ENCODE data around the gene LAG3. TPM values are rescaled to one million over a fixed set of nuclear protein-coding genes. Genes with fewer than 3 reads are reported as not detected.

The LAG3 gene
- total RNA-seq, 4 donors from 2014 or later, result 0.52 to 1.1 TPM; not detected in 2

- no peak for TF ChIP-seq POLR2A (IDR thresholded peaks at IDR 0.05)
- TF ChIP-seq, protein P1, sequence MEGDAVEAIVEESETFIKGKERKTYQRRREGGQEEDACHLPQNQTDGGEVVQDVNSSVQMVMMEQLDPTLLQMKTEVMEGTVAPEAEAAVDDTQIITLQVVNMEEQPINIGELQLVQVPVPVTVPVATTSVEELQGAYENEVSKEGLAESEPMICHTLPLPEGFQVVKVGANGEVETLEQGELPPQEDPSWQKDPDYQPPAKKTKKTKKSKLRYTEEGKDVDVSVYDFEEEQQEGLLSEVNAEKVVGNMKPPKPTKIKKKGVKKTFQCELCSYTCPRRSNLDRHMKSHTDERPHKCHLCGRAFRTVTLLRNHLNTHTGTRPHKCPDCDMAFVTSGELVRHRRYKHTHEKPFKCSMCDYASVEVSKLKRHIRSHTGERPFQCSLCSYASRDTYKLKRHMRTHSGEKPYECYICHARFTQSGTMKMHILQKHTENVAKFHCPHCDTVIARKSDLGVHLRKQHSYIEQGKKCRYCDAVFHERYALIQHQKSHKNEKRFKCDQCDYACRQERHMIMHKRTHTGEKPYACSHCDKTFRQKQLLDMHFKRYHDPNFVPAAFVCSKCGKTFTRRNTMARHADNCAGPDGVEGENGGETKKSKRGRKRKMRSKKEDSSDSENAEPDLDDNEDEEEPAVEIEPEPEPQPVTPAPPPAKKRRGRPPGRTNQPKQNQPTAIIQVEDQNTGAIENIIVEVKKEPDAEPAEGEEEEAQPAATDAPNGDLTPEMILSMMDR (IDR thresholded peaks at IDR 0.05), result no peak
- no peak overlapping the region for H3K4me3 ChIP-seq (ENCODE audit: low read depth, poor library complexity, severe bottlenecking)
- intact Hi-C loops (cut with DNase I; ENCODE audit: low total_unique reads), result loop anchor here (5.0 kb wide), 1 partner anchor 210 kb away; no protein-coding TSS in a partner anchor
- 71 to 72% methylated on average over 22 of the region's 22 CpGs for WGBS, 2 donors
- peak in 1 of 2 donors; percentile 85 for DNase-seq (ENCODE audit: low spot score in 2 of 2)
These were observed 54.6 kb downstream of the LAG3 start for GRCh38 chr12:6826734-6827436.

DNA sequence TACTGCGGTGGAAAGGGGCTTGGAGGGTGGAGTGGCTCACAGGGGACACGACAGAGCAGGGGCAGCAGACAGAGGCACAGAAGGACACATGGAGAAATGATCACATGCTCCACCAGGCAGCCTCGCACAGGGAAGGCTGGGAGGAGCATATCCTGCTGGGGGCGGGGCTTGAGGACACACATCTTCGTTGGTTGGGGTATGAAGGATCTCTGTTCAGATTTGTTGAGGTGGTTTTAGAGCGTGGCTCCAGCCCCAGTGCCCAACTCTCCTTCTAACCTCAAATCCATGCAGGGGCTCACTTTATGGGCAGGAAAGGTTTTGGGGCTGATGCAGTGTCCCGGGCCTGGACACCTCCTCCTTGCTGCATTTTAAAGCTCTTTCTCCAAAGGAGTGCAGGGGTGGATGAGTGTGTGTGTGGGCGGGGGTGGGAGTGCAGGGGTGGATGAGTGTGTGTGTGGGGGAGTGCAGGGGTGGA, 55.2 kb downstream of the LAG3 start:
- no peak overlapping the region for H3K4me3 ChIP-seq (ENCODE audit: low read depth, poor library complexity, severe bottlenecking)
- WGBS, 2 donors, result 4 to 5% methylated on average over 7 to 8 of the region's 8 CpGs
- no peak for TF ChIP-seq POLR2A (IDR thresholded peaks at IDR 0.05)
- TF ChIP-seq, protein P1 (IDR thresholded peaks at IDR 0.05), result no peak
- DNase-seq (ENCODE audit: low spot score in 2 of 2), result peak; percentile 86 to 97
- intact Hi-C loops (cut with DNase I; ENCODE audit: low total_unique reads), result loop anchor here (5.0 kb wide), 1 partner anchor 210 kb away; no protein-coding TSS in a partner anchor

Other genes with a start within 250 kb of the LAG3 start
- gene GAPDH, start 238.0 kb upstream of the LAG3 start, total RNA-seq, result 1,000 to 10,000 TPM; 1,190 to 2,139 (median 1,514) TPM
- gene IFFO1, start 216.5 kb upstream of the LAG3 start, total RNA-seq, result 1 to 10 TPM; 3.3 to 6.8 (median 4.6) TPM
- 10 to 100 TPM; 16.2 to 24.0 (median 23.4) TPM for gene NOP2, start 204.2 kb upstream of the LAG3 start, total RNA-seq
- gene CHD4, start 165.1 kb upstream of the LAG3 start, total RNA-seq, result 100 to 1,000 TPM; 167 to 235 (median 205) TPM
- gene LPAR5, start 136.6 kb upstream of the LAG3 start, total RNA-seq, result 10 to 100 TPM; 11.0 to 16.4 (median 12.4) TPM
- 1 to 10 TPM in 2 of 4 donors, under 1 TPM in 2; 0.42 to 8.6 (median 0.76) TPM for gene ACRBP, start 125.1 kb upstream of the LAG3 start, total RNA-seq
- gene ING4, start 109.4 kb upstream of the LAG3 start, total RNA-seq, result 10 to 100 TPM; 40.8 to 63.6 (median 56.0) TPM
- gene ZNF384, start 83.1 kb upstream of the LAG3 start, total RNA-seq, result 10 to 100 TPM; 22.7 to 79.9 (median 33.7) TPM
- not detected for gene PIANP, start 71.7 kb upstream of the LAG3 start, total RNA-seq
- 10 to 100 TPM; 46.3 to 64.6 (median 56.6) TPM for gene COPS7A, start 48.5 kb upstream of the LAG3 start, total RNA-seq
- gene MLF2, start 19.4 kb upstream of the LAG3 start, total RNA-seq, result 100 to 1,000 TPM; 140 to 196 (median 175) TPM
- gene PTMS, start 6.2 kb upstream of the LAG3 start, total RNA-seq, result 100 to 1,000 TPM in 2 of 4 donors, 10 to 100 TPM in 2; 91.6 to 131 (median 114) TPM
- 1 to 10 TPM; 2.9 to 7.0 (median 3.6) TPM for gene CD4, start 17.0 kb downstream of the LAG3 start, total RNA-seq
- 1 to 10 TPM in 2 of 4 donors, under 1 TPM in 1, not detected in 1; 0.65 to 1.4 (median 1.3) TPM for gene GPR162, start 49.3 kb downstream of the LAG3 start, total RNA-seq
- gene P3H3, start 55.9 kb downstream of the LAG3 start, total RNA-seq, result 10 to 100 TPM in 2 of 4 donors, 1 to 10 TPM in 2; 8.8 to 18.2 (median 11.8) TPM
- 1 to 10 TPM in 1 of 4 donors, under 1 TPM in 2, not detected in 1; 0.17 to 1.2 (median 0.52) TPM for gene GNB3, start 68.4 kb downstream of the LAG3 start, total RNA-seq
- gene CDCA3, start 78.8 kb downstream of the LAG3 start, total RNA-seq, result 1 to 10 TPM; 2.0 to 7.1 (median 2.9) TPM
- 10 to 100 TPM; 61.9 to 79.3 (median 72.5) TPM for gene USP5, start 79.6 kb downstream of the LAG3 start, total RNA-seq
- gene TPI1, start 95.0 kb downstream of the LAG3 start, total RNA-seq, result 100 to 1,000 TPM; 265 to 558 (median 432) TPM
- 10 to 100 TPM in 3 of 4 donors, 1 to 10 TPM in 1; 6.8 to 14.7 (median 11.5) TPM for gene SPSB2, start 100.8 kb downstream of the LAG3 start, total RNA-seq
- gene LRRC23, start 132.3 kb downstream of the LAG3 start, total RNA-seq, result 10 to 100 TPM in 1 of 4 donors, 1 to 10 TPM in 3; 6.4 to 11.5 (median 8.2) TPM
- 1 to 10 TPM; 3.6 to 7.9 (median 6.1) TPM for gene ENO2, start 142.1 kb downstream of the LAG3 start, total RNA-seq
- 100 to 1,000 TPM in 1 of 4 donors, 10 to 100 TPM in 3; 33.4 to 115 (median 64.0) TPM for gene ATN1, start 155.4 kb downstream of the LAG3 start, total RNA-seq
- gene RNU7-1, start 171.3 kb downstream of the LAG3 start, total RNA-seq, result not detected
- gene C12orf57, start 171.5 kb downstream of the LAG3 start, total RNA-seq, result 100 to 1,000 TPM; 341 to 526 (median 418) TPM
- 10 to 100 TPM; 31.8 to 44.5 (median 34.4) TPM for gene PTPN6, start 178.8 kb downstream of the LAG3 start, total RNA-seq
- 100 to 1,000 TPM; 176 to 256 (median 221) TPM for gene PHB2, start 198.1 kb downstream of the LAG3 start, total RNA-seq
- 10 to 100 TPM; 31.7 to 43.1 (median 34.7) TPM for gene EMG1, start 198.4 kb downstream of the LAG3 start, total RNA-seq
- 10 to 100 TPM; 29.6 to 51.2 (median 48.4) TPM for gene LPCAT3, start 246.0 kb downstream of the LAG3 start, total RNA-seq

All from lower leg skin (tissue), 4 donors.